Fibroblast of pulmonary artery (primary cell): ENCODE data around the gene SLC5A3.

Experiments
- DNase-seq: peaks from one replicate; pipeline ENCODE4 v3.0.0-alpha.2; 2010; ENCODE audit warnings: low read depth
- H3K4me3 ChIP-seq: replicated peaks from 2 replicates; pipeline ENCODE4 v1.5.1; 2011; ENCODE audit warnings: low read depth, mild to moderate bottlenecking, control low read depth, low read length, moderate library complexity
- TF ChIP-seq, protein P1 (sequence below): IDR thresholded peaks from 2 replicates; pipeline ENCODE4 v1.5.1; 2011; ENCODE audit warnings: mild to moderate bottlenecking, control low read depth, low read length, inconsistent platforms; ENCODE audit errors: missing control alignments

The SLC5A3 gene

DNA sequence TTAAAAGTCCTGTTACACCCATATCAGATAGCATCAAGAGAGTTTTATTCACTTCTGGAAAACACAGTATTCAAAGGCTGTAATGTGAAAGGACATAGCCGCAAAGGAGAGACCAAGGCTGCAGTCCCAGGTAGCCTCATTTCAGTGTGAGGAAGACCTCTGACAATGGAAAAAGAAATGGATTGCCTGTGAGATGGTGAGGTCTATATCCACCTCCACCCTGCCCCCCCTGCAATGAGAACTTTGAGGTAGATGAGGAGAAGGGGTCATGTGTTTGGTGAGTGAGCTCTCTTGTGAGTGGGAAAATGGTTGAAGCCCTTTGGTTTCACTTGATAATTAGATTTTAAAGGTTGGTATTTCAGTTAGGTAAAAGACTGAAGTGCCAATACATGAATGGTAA is 3.5 kb downstream of the SLC5A3 start:
- no peak overlapping the region for H3K4me3 ChIP-seq
- no peak for DNase-seq
- TF ChIP-seq, protein P1, sequence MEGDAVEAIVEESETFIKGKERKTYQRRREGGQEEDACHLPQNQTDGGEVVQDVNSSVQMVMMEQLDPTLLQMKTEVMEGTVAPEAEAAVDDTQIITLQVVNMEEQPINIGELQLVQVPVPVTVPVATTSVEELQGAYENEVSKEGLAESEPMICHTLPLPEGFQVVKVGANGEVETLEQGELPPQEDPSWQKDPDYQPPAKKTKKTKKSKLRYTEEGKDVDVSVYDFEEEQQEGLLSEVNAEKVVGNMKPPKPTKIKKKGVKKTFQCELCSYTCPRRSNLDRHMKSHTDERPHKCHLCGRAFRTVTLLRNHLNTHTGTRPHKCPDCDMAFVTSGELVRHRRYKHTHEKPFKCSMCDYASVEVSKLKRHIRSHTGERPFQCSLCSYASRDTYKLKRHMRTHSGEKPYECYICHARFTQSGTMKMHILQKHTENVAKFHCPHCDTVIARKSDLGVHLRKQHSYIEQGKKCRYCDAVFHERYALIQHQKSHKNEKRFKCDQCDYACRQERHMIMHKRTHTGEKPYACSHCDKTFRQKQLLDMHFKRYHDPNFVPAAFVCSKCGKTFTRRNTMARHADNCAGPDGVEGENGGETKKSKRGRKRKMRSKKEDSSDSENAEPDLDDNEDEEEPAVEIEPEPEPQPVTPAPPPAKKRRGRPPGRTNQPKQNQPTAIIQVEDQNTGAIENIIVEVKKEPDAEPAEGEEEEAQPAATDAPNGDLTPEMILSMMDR, result no peak

DNA sequence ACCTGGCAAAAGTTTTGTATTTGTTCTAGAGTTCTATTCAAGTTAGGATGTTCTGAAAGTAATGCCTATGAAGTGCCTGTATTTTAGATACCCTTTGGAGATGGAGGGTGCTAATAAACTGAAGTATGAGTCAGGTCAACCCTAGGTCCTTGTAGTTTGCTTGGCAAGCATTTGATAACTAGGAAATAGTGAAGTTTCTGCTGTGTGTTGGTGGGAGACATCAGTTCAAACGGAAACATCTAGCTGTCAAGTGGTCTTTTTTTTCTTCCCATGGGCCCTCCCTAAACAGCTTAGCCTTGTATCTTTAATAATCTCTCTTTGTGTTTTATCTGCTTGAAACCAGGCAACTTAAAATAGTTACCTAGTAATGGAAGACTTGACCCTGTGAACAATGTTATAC is 4.5 kb downstream of the SLC5A3 start:
- TF ChIP-seq, protein P1, result no peak
- DNase-seq, result no peak
- no peak overlapping the region for H3K4me3 ChIP-seq

DNA sequence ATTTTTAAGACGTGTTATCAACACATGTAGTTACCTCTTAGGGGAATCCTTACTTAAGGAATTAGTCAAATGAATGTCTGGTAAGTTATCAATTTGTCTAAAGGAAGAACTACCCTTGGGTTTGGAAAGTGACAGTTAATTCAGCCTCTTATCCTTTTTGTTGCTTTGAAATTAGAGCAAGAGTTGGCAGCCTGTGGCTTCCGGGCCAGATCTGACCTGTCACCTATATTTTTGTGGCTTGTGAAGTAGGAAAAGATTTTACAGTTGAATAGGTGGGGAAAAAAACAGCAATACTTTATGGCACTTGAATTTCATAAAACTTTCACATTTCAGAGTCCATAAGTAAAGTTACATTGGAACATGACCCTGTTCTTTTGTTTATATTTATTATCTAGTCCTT is 5.5 kb downstream of the SLC5A3 start:
- no peak for DNase-seq
- TF ChIP-seq, protein P1, result no peak
- H3K4me3 ChIP-seq, result no peak overlapping the region

DNA sequence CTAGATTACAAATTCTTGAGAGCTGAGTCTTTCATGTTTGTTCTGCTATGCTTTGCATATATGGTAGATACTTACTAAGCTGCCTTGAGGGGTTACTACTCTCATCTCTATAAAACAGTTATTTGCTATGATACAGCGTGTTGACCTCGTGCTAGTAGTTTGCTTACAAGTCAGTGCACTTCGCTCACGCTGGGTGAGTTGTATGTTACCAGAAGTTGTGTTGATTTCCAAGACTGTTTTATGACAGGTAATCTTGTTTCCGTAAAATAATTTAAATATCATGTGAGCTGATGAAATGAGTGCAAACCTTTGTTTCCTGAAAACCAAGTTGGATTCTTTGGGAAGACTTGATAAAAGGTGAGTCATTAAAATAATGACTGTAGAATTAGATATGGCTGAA is 7.3 kb downstream of the SLC5A3 start:
- TF ChIP-seq, protein P1, result no peak
- H3K4me3 ChIP-seq, result no peak overlapping the region
- no peak for DNase-seq

DNA sequence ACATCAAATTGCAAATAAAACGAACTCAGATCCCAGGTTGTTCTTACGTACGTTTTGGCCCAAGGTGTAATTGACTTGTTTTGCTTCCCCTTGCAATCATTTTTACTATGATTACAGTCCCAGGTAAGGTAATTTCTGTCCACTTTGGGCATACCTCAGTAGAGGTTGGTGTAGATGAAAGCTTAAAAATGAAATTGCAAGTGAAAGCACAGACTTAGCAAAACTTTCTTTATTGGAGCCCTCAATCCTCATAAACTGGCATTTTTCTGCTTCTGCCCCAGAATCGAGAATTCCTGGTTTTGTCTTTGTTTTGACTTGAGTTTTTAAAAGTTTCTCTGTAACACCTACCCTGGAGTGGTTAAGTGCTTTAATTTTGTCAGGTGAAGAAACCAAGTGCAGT is 9.4 kb downstream of the SLC5A3 start:
- no peak for DNase-seq
- H3K4me3 ChIP-seq, result no peak overlapping the region
- TF ChIP-seq, protein P1, result no peak

DNA sequence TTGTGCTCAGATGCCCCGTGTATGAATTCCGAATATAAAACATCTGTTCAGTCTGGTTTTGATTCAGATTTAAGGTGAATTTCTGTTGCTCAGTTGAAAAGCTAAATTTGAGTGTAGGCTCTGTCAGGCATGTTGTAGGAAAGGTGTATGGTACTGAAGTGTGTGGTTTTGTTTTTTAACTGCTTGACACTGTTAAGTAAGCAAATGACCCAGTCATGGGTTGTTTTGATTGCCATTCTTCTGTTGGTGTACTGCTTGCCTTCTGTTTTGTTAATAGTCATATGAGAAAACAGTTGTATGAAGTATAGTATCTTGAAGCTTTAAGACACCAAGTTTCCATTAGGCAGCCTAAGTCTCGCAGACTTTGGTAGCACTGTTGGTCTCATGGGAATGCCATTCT is 10.0 kb downstream of the SLC5A3 start:
- no peak overlapping the region for H3K4me3 ChIP-seq
- TF ChIP-seq, protein P1, result no peak
- no peak for DNase-seq

DNA sequence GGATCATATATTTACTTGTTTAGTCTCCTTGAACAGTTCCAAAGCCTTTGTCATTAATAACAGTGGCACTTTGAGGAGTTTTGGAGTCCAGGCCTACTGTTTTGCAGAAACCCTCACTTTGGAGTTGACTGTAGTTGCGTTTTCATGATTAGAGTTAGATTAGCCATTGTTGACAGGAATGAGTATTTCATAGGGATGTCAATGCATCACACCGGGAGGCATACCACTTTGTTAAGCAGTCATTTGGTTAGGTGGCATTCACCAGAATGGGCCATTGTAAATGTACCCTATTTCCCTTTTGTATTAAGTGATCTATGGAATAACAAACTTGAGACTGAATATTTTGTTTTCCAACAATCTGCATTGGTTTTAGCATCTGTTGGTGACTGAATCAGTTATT is 11.8 kb downstream of the SLC5A3 start:
- no peak for DNase-seq
- H3K4me3 ChIP-seq, result no peak overlapping the region
- TF ChIP-seq, protein P1, result no peak
